ENCODE data around the gene RHOXF1. TPM values are rescaled to one million over a fixed set of nuclear protein-coding genes. Genes with fewer than 3 reads are reported as not detected.
"Not testable (repeated sequence)": the region's sequence is repeated elsewhere in the genome, so short reads cannot be mapped to it uniquely, and the experiment has no call there.

RHOXF1 gene
- total and polyA plus RNA-seq, 2 donors (not counting 1 experiment from before 2014, with no cell fraction given): 2.8 TPM; not detected in 1

DNA sequence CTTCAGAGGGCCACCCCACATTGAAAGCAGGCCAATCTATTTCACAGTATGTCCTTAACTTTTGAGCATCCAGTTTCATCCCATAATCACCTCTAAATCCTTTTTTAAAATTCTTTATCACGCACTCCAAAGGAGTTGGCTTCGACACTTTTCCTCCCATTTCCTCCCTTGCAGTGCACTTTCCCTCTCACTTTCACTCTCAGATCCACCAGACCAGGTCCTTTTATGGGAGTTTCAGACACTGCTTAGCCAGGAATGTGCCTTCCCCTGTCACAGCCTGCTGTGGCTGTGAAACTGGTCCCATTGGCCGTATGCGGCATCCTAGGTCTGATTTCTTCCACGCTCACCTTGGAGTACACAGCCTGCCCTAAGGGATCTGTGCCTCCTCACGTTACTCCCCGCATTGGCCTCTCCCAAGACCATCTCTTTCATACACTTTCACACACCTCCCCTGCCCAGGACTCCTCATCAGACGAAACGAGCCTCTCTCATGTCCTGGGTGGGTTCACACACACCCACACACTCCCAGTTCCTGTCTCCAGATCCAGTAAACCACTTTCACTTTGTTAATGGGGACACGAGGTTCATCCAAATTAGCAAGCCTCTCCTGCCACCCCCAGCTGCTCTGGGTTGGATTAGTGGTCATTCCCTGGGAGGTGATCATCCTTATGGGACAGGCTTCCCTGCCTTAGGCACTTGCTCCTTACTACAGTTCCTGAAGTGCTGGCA lies 28.3 kb downstream of the RHOXF1 start:
- H3K4me3 ChIP-seq (ENCODE audit: control extremely low read depth in 1 of 5, extremely low read depth in 1 of 5, insufficient read depth in 1 of 5, low read depth in 2 of 5, low read length in 4 of 5): no peak overlapping the region
- H4K20me1 ChIP-seq (ENCODE audit: control insufficient read depth, insufficient read depth, low read length, poor library complexity, severe bottlenecking): no peaks in the 10 kb centered on the region
- ATAC-seq (ENCODE audit: low read depth) (no peak), DNase-seq (no peak)
- H3K27me3 ChIP-seq (replicated peaks in 1 of 4; ENCODE audit: control extremely low read depth in 1 of 4, control insufficient read depth in 3 of 4, insufficient read depth in 4 of 4, low read length in 3 of 4): no peaks in the 10 kb centered on the region
- H3K27ac Mint-ChIP-seq: no peak overlapping the region
- no peak overlapping the region for H3K27ac ChIP-seq (ENCODE audit: low read length in 2 of 2)
- no peaks in the 10 kb centered on the region for H3K27me3 Mint-ChIP-seq
- no peaks in the 10 kb centered on the region for H3K36me3 ChIP-seq (replicated peaks in 1 of 2; ENCODE audit: control extremely low read depth in 1 of 2, control insufficient read depth in 1 of 2, extremely low read depth in 1 of 2, insufficient read depth in 2 of 2, low read length in 1 of 2)
- no peaks in the 10 kb centered on the region for H3K4me1 ChIP-seq (ENCODE audit: control insufficient read depth in 2 of 2, insufficient read depth in 2 of 2, low read length in 2 of 2)
- WGBS (ENCODE audit: insufficient coverage): 84% methylated on average over 8 of the region's 10 CpGs
- no peak overlapping the region for H3K4me3 Mint-ChIP-seq
- TF ChIP-seq, protein P1, sequence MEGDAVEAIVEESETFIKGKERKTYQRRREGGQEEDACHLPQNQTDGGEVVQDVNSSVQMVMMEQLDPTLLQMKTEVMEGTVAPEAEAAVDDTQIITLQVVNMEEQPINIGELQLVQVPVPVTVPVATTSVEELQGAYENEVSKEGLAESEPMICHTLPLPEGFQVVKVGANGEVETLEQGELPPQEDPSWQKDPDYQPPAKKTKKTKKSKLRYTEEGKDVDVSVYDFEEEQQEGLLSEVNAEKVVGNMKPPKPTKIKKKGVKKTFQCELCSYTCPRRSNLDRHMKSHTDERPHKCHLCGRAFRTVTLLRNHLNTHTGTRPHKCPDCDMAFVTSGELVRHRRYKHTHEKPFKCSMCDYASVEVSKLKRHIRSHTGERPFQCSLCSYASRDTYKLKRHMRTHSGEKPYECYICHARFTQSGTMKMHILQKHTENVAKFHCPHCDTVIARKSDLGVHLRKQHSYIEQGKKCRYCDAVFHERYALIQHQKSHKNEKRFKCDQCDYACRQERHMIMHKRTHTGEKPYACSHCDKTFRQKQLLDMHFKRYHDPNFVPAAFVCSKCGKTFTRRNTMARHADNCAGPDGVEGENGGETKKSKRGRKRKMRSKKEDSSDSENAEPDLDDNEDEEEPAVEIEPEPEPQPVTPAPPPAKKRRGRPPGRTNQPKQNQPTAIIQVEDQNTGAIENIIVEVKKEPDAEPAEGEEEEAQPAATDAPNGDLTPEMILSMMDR (IDR thresholded peaks at IDR 0.05): no peak
- no peak for TF ChIP-seq EZH2 (IDR thresholded peaks at IDR 0.05; ENCODE audit: borderline replicate concordance, insufficient read depth, low read depth, low read length, poor library complexity, severe bottlenecking)
- ChIA-PET CTCF (no interaction called here), POLR2A (no interaction called here)
- no peaks in the 10 kb centered on the region for H3K79me2 ChIP-seq (ENCODE audit: control insufficient read depth, insufficient read depth, low read length)
- no peak overlapping the region for H3K4me2 ChIP-seq (replicated peaks; ENCODE audit: low read depth, low read length, poor library complexity, severe bottlenecking)
- H3K9me3 ChIP-seq (ENCODE audit: control extremely low read depth in 1 of 3, control insufficient read depth in 2 of 3, insufficient read depth in 1 of 3, low read length in 2 of 3): no peaks in the 10 kb centered on the region
- no peaks in the 10 kb centered on the region for H3K9me3 Mint-ChIP-seq (ENCODE audit: insufficient read depth)
- H3K4me1 Mint-ChIP-seq: no peaks in the 10 kb centered on the region
- no peak overlapping the region for H2AFZ ChIP-seq (ENCODE audit: insufficient read depth, low read depth, low read length, poor library complexity, severe bottlenecking)
- H3K9ac ChIP-seq (ENCODE audit: low read length): no peak overlapping the region
- intact Hi-C loops (cut with micrococcal nuclease): no loop called here

DNA sequence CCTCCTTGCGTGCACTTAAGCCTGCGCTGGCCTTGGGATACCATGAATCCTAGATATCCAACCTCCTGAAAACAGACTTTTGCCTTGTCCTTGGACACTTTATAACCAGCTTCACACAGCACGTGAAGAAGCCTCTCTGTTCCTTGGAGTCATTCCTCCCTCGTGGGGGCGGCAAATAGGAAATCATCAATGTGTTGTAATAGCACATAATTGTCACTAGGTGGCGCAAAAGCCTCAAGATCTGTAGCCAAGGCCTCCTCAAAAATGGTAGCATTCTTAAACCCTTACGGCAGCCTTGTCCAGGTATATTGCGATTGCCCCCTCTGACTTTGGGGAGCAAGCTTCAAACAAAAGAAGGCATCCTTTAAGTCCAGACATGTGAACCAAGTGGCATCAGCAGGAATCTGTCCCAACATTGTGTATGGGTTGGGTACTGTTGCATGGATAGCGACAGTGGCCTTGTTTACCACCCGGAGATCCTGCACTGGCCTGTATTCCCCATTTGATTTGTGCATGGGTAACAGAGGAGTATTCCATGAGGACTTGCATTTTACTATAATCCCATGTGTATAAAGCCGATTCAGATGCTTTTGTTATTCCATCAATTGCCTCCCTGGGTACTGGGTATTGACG lies 30.0 kb downstream of the RHOXF1 start:
- H3K4me2 ChIP-seq (replicated peaks; ENCODE audit: low read depth, low read length, poor library complexity, severe bottlenecking); H3K9me3 Mint-ChIP-seq (ENCODE audit: insufficient read depth); H3K4me1 Mint-ChIP-seq; H3K27me3 Mint-ChIP-seq; ATAC-seq (ENCODE audit: low read depth); H3K27me3 ChIP-seq (replicated peaks in 1 of 4; ENCODE audit: control extremely low read depth in 1 of 4, control insufficient read depth in 3 of 4, insufficient read depth in 4 of 4, low read length in 3 of 4); H3K79me2 ChIP-seq (ENCODE audit: control insufficient read depth, insufficient read depth, low read length); H3K4me3 ChIP-seq (ENCODE audit: control extremely low read depth in 1 of 5, extremely low read depth in 1 of 5, insufficient read depth in 1 of 5, low read depth in 2 of 5, low read length in 4 of 5); H3K4me3 Mint-ChIP-seq; H3K4me1 ChIP-seq (ENCODE audit: control insufficient read depth in 2 of 2, insufficient read depth in 2 of 2, low read length in 2 of 2); POLR2A ChIA-PET; H2AFZ ChIP-seq (ENCODE audit: insufficient read depth, low read depth, low read length, poor library complexity, severe bottlenecking); H3K27ac ChIP-seq (ENCODE audit: low read length in 2 of 2); DNase-seq; intact Hi-C loops (cut with micrococcal nuclease); CTCF ChIA-PET; H4K20me1 ChIP-seq (ENCODE audit: control insufficient read depth, insufficient read depth, low read length, poor library complexity, severe bottlenecking); H3K27ac Mint-ChIP-seq; H3K36me3 ChIP-seq (replicated peaks in 1 of 2; ENCODE audit: control extremely low read depth in 1 of 2, control insufficient read depth in 1 of 2, extremely low read depth in 1 of 2, insufficient read depth in 2 of 2, low read length in 1 of 2); H3K9ac ChIP-seq (ENCODE audit: low read length); H3K9me3 ChIP-seq (ENCODE audit: control extremely low read depth in 1 of 3, control insufficient read depth in 2 of 3, insufficient read depth in 1 of 3, low read length in 2 of 3): not testable (repeated sequence)
- no CpG with 5 or more reads among the region's 12 CpGs for WGBS (ENCODE audit: insufficient coverage)

DNA sequence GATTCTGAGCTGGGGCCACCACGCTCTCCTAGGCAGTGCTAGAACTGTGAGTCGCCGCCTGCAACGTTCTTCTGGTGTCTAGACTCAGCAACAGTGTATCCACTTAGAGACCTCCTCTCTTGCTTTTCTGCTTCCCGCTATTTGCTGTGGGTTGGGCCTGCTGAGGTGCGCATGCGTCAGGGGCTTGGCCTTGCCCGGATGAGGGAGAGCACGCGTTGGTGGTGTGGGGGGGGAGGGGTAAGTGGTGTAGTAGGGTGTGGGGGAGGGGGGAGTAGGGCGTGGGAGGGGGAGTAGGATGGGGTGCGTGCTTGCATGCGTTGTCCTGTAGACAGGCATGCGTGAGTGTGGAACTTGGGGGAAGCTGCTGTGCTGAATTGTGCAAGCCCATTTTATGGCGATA lies 38.1 kb downstream of the RHOXF1 start, which contains the start of gene RHOXF2B:
Gene RHOXF2B (minus strand): TSS at position 101 of the 400 bp plus-strand sequence. CDS start 138 bp downstream, outside the sequence.
- H3K4me1 Mint-ChIP-seq; H3K4me2 ChIP-seq (replicated peaks; ENCODE audit: low read depth, low read length, poor library complexity, severe bottlenecking); H3K9ac ChIP-seq (ENCODE audit: low read length); ATAC-seq (ENCODE audit: low read depth); H4K20me1 ChIP-seq (ENCODE audit: control insufficient read depth, insufficient read depth, low read length, poor library complexity, severe bottlenecking); H3K9me3 Mint-ChIP-seq (ENCODE audit: insufficient read depth); H3K4me1 ChIP-seq (ENCODE audit: control insufficient read depth in 2 of 2, insufficient read depth in 2 of 2, low read length in 2 of 2); H3K4me3 Mint-ChIP-seq; POLR2A ChIA-PET; intact Hi-C loops (cut with micrococcal nuclease); H3K79me2 ChIP-seq (ENCODE audit: control insufficient read depth, insufficient read depth, low read length); H3K9me3 ChIP-seq (ENCODE audit: control extremely low read depth in 1 of 3, control insufficient read depth in 2 of 3, insufficient read depth in 1 of 3, low read length in 2 of 3); CTCF ChIA-PET; H3K27me3 Mint-ChIP-seq; H3K4me3 ChIP-seq (ENCODE audit: control extremely low read depth in 1 of 5, extremely low read depth in 1 of 5, insufficient read depth in 1 of 5, low read depth in 2 of 5, low read length in 4 of 5); H3K27ac ChIP-seq (ENCODE audit: low read length in 2 of 2); H2AFZ ChIP-seq (ENCODE audit: insufficient read depth, low read depth, low read length, poor library complexity, severe bottlenecking); H3K27ac Mint-ChIP-seq; H3K27me3 ChIP-seq (replicated peaks in 1 of 4; ENCODE audit: control extremely low read depth in 1 of 4, control insufficient read depth in 3 of 4, insufficient read depth in 4 of 4, low read length in 3 of 4); H3K36me3 ChIP-seq (replicated peaks in 1 of 2; ENCODE audit: control extremely low read depth in 1 of 2, control insufficient read depth in 1 of 2, extremely low read depth in 1 of 2, insufficient read depth in 2 of 2, low read length in 1 of 2); DNase-seq: not testable (repeated sequence)
- no CpG with 5 or more reads among the region's 15 CpGs for WGBS (ENCODE audit: insufficient coverage)
